SK-N-SH (cell line): Measurements from ENCODE around the gene DTNA. TPM values are rescaled to one million over a fixed set of nuclear protein-coding genes. Genes with fewer than 3 reads are reported as not detected.

Source experiments
- CTCF ChIA-PET: fragments of 300-600, 350-600 bp; formaldehyde crosslinking; extraction: SDS; loops from one replicate; lab custom pipeline; 2021; lab: Yijun Ruan, JAX
- POLR2A ChIA-PET: fragments of 350-600 bp; sonication (Branson Sonifier 250); formaldehyde crosslinking; extraction: SDS; loops from one replicate; lab custom pipeline; 2020; ENCODE audit warnings: antibody characterized with exemption, inconsistent platforms; lab: Yijun Ruan, JAX
- DNase-seq: peaks from one replicate; pipeline ENCODE4 v3.0.0; 2012
- H2AFZ ChIP-seq: fragments of 200-600 bp; sonication (generic); 2 replicates; pipeline ENCODE4 v1.8.1; 2016; ENCODE audit warnings: antibody characterized with exemption, mild to moderate bottlenecking, low read depth
- H3F3A ChIP-seq: fragments of 200-600 bp; sonication (generic); replicated peaks from 2 replicates; pipeline ENCODE3; 2016; ENCODE audit warnings: antibody characterized with exemption, mild to moderate bottlenecking; ENCODE audit not compliant: insufficient read depth
- H3K27ac ChIP-seq, 2 experiments: fragments of 200-500 bp in 1 of 2; fragments of 200-600 bp in 1 of 2; sonication (Bioruptor generic) in 1 of 2; sonication (generic), shearing (Covaris generic) in 1 of 2; 2 replicates each; pipeline versions ENCODE4 v1.5.1 to v1.6.1; 2014 to 2016; ENCODE audit warnings: low read depth in 2 of 2, inconsistent platforms in 1 of 2, low read length in 1 of 2, mild to moderate bottlenecking in 1 of 2, mixed read lengths in 1 of 2
- H3K27me3 ChIP-seq: fragments of 200-600 bp; sonication (generic), shearing (Covaris generic); 2 replicates; pipeline ENCODE4 v1.6.1; 2016; ENCODE audit warnings: mixed run types; ENCODE audit not compliant: insufficient read depth
- H3K36me3 ChIP-seq, 2 experiments: fragments of 200-500 bp in 1 of 2; fragments of 200-600 bp in 1 of 2; sonication (Bioruptor generic) in 1 of 2; sonication (generic) in 1 of 2; replicated peaks in 1 of 2; 2 replicates each; pipeline versions ENCODE3 to v1.5.1; 2014 to 2016; ENCODE audit warnings: low read length in 1 of 2, mild to moderate bottlenecking in 1 of 2; ENCODE audit not compliant: insufficient read depth in 2 of 2, control insufficient read depth in 1 of 2
- H3K4me1 ChIP-seq, 2 experiments: fragments of 200-500 bp in 1 of 2; fragments of 200-600 bp in 1 of 2; sonication (Bioruptor generic) in 1 of 2; sonication (generic), shearing (Covaris generic) in 1 of 2; 2 replicates each; pipeline versions ENCODE4 v1.5.1 to v1.6.1; 2014 to 2016; ENCODE audit warnings: low read depth in 1 of 2, low read length in 1 of 2, mixed run types in 1 of 2; ENCODE audit not compliant: insufficient read depth in 2 of 2, control insufficient read depth in 1 of 2
- H3K4me2 ChIP-seq: fragments of 200-600 bp; sonication (generic), shearing (Covaris generic); 2 replicates; pipeline ENCODE4 v1.6.1; 2017; ENCODE audit warnings: mixed run types
- H3K4me3 ChIP-seq, 2 experiments: fragments of 200-500 bp in 1 of 2; fragments of 200-600 bp in 1 of 2; sonication (Bioruptor generic) in 1 of 2; sonication (generic), shearing (Covaris generic) in 1 of 2; 2 replicates each; pipeline versions ENCODE4 v1.5.1 to v1.8.1; 2014 to 2016; ENCODE audit warnings: low read depth in 2 of 2, inconsistent platforms in 1 of 2, low read length in 1 of 2, mild to moderate bottlenecking in 1 of 2, mixed read lengths in 1 of 2, moderate library complexity in 1 of 2
- H3K79me2 ChIP-seq: fragments of 200-600 bp; sonication (generic); 2 replicates; pipeline ENCODE4 v1.8.1; 2017; ENCODE audit warnings: mild to moderate bottlenecking; ENCODE audit not compliant: insufficient read depth
- H3K9ac ChIP-seq: fragments of 200-600 bp; sonication (generic); 2 replicates; pipeline ENCODE4 v1.6.1; 2017; ENCODE audit warnings: mixed run types
- H3K9me2 ChIP-seq: fragments of 200-600 bp; sonication (generic); 2 replicates; pipeline ENCODE4 v1.6.1; 2017; ENCODE audit warnings: mixed run types
- H3K9me3 ChIP-seq: fragments of 200-600 bp; sonication (generic); 2 replicates; pipeline ENCODE4 v1.6.1; 2017; ENCODE audit warnings: mixed run types, mild to moderate bottlenecking, moderate library complexity
- H4K20me1 ChIP-seq: fragments of 200-600 bp; sonication (generic); 2 replicates; pipeline ENCODE4 v1.6.1; 2017; ENCODE audit warnings: mild to moderate bottlenecking, mixed run types; ENCODE audit not compliant: insufficient read depth
- CHD2 ChIP-seq: fragments of 150-350 bp; IDR thresholded peaks from 2 replicates; pipeline ENCODE4 v1.6.1; 2018; ENCODE audit warnings: low read length; ENCODE audit not compliant: partially characterized antibody
- ELF1 ChIP-seq: IDR thresholded peaks from 2 replicates; pipeline ENCODE4 v1.4.0; 2012
- EZH2phosphoT487 ChIP-seq: fragments of 200-600 bp; sonication (generic); IDR thresholded peaks from 2 replicates; pipeline ENCODE4 v1.6.1; 2017; ENCODE audit warnings: low read depth, mixed run types, mild to moderate bottlenecking, antibody characterized with exemption, moderate library complexity, borderline replicate concordance
- FOSL2 ChIP-seq: IDR thresholded peaks from 2 replicates; pipeline ENCODE4 v1.4.0; 2012; ENCODE audit warnings: low read depth, mild to moderate bottlenecking, moderate library complexity, borderline replicate concordance
- FOXJ3 ChIP-seq: sonication (generic); formaldehyde crosslinking; IDR thresholded peaks from 2 replicates; pipeline ENCODE4 v1.5.1; 2020; ENCODE audit warnings: mild to moderate bottlenecking, missing genetic modification reagents
- FOXM1 ChIP-seq: IDR thresholded peaks from 2 replicates; pipeline ENCODE4 v1.4.0; 2012; ENCODE audit warnings: low read depth, mild to moderate bottlenecking
- MXI1 ChIP-seq: IDR thresholded peaks from 2 replicates; pipeline ENCODE4 v1.6.1; 2012; ENCODE audit warnings: mild to moderate bottlenecking, low read depth, low read length, improper control_type of control experiment
- POLR2AphosphoS5 ChIP-seq: IDR thresholded peaks from 2 replicates; pipeline ENCODE4 v1.6.1; 2012; ENCODE audit warnings: low read depth, low read length
- SMC3 ChIP-seq: IDR thresholded peaks from 2 replicates; pipeline ENCODE4 v1.6.1; 2012; ENCODE audit warnings: low read depth, low read length, improper control_type of control experiment
- TAF1 ChIP-seq: IDR thresholded peaks from 2 replicates; pipeline ENCODE4 v1.6.1; 2012; ENCODE audit warnings: low read depth, mild to moderate bottlenecking, low read length, moderate library complexity, borderline replicate concordance
- USF1 ChIP-seq: IDR thresholded peaks from 2 replicates; pipeline ENCODE4 v1.4.0; 2012; ENCODE audit warnings: low read depth, borderline replicate concordance
- YY1 ChIP-seq: IDR thresholded peaks from 2 replicates; pipeline ENCODE4 v1.4.0; 2012; ENCODE audit warnings: low read depth, mild to moderate bottlenecking
- WGBS: methylation state at CpG from one replicate; pipeline ENCODE4 v1.1.6; 2017; ENCODE audit warnings: low lambda C conversion rate; 5-methylcytosine and 5-hydroxymethylcytosine counted together
- polyA plus RNA-seq, 3 experiments: library from polyadenylated mRNA; depleted of rRNA; stranded (reverse); fragments of >200 nt; gene quantifications; 2 replicates each; pipeline ENCODE4 v1.2.3, GENCODE V29; 2012
- TF ChIP-seq, protein P1 (sequence below): IDR thresholded peaks from 2 replicates; pipeline ENCODE4; 2012
- TF ChIP-seq, protein P2 (sequence below): fragments of 150-350 bp; IDR thresholded peaks from 2 replicates; pipeline ENCODE4 v1.6.1; 2016; ENCODE audit warnings: mild to moderate bottlenecking, low read depth, low read length
- TF ChIP-seq, protein P3 (sequence below): fragments of 200-600 bp; sonication (generic); IDR thresholded peaks from 2 replicates; pipeline ENCODE4 v1.6.1; 2017; ENCODE audit warnings: antibody characterized with exemption, mild to moderate bottlenecking, moderate library complexity

The DTNA gene
- polyA plus RNA-seq, 1 of the 3 experiments (the other 2 are of a cell fraction): 7.9 TPM

- Histone ChIP-seq H4K20me1 (no peaks in the 10 kb centered on the region), H3K9me2 (no peaks in the 10 kb centered on the region), H3K4me2 (no peak overlapping the region), H3F3A (no peaks in the 10 kb centered on the region), H3K9me3 (no peaks in the 10 kb centered on the region), H3K4me3 (no peak overlapping the region), H2AFZ (no peak overlapping the region), H3K9ac (no peak overlapping the region), H3K36me3 (no peaks in the 10 kb centered on the region), H3K27me3 (no peaks in the 10 kb centered on the region), H3K27ac (no peak overlapping the region), H3K79me2 (no peaks in the 10 kb centered on the region), H3K4me1 (peaks cover 3 to 6% of the 10 kb centered on the region in 2 experiments; a peak in 2 of 4 replicates)
- WGBS: 60% methylated on average over 3 of the region's 3 CpGs
- no peak for DNase-seq
- POLR2A ChIA-PET: no interaction called here
- no peak for TF ChIP-seq USF1
- no peak for TF ChIP-seq TAF1
- TF ChIP-seq POLR2AphosphoS5: no peak
- TF ChIP-seq EZH2phosphoT487: no peak
- no peak for TF ChIP-seq FOSL2
- TF ChIP-seq CHD2: no peak
- no peak for TF ChIP-seq SMC3
- TF ChIP-seq MXI1: no peak
- TF ChIP-seq FOXM1: no peak
- TF ChIP-seq, protein P1, sequence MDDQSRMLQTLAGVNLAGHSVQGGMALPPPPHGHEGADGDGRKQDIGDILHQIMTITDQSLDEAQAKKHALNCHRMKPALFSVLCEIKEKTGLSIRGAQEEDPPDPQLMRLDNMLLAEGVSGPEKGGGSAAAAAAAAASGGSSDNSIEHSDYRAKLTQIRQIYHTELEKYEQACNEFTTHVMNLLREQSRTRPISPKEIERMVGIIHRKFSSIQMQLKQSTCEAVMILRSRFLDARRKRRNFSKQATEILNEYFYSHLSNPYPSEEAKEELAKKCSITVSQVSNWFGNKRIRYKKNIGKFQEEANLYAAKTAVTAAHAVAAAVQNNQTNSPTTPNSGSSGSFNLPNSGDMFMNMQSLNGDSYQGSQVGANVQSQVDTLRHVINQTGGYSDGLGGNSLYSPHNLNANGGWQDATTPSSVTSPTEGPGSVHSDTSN: no peak
- TF ChIP-seq FOXJ3 (CRISPR knock-in tag): no peak
- TF ChIP-seq, protein P2, sequence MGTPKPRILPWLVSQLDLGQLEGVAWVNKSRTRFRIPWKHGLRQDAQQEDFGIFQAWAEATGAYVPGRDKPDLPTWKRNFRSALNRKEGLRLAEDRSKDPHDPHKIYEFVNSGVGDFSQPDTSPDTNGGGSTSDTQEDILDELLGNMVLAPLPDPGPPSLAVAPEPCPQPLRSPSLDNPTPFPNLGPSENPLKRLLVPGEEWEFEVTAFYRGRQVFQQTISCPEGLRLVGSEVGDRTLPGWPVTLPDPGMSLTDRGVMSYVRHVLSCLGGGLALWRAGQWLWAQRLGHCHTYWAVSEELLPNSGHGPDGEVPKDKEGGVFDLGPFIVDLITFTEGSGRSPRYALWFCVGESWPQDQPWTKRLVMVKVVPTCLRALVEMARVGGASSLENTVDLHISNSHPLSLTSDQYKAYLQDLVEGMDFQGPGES: no peak
- TF ChIP-seq, all 33 proteins: peak for 0
- CTCF ChIA-PET: interaction anchor here (1.4 kb wide), 1 partner anchor 388 kb away, joined by 3 read pairs; no protein-coding TSS in a partner anchor
Observed at GRCh38 chr18:34740724-34741123, 30.6 kb downstream of the DTNA start.

- no peaks in the 10 kb centered on the region for H3F3A ChIP-seq
- TF ChIP-seq ELF1: no peak
- TF ChIP-seq YY1: no peak
- TF ChIP-seq, protein P3, sequence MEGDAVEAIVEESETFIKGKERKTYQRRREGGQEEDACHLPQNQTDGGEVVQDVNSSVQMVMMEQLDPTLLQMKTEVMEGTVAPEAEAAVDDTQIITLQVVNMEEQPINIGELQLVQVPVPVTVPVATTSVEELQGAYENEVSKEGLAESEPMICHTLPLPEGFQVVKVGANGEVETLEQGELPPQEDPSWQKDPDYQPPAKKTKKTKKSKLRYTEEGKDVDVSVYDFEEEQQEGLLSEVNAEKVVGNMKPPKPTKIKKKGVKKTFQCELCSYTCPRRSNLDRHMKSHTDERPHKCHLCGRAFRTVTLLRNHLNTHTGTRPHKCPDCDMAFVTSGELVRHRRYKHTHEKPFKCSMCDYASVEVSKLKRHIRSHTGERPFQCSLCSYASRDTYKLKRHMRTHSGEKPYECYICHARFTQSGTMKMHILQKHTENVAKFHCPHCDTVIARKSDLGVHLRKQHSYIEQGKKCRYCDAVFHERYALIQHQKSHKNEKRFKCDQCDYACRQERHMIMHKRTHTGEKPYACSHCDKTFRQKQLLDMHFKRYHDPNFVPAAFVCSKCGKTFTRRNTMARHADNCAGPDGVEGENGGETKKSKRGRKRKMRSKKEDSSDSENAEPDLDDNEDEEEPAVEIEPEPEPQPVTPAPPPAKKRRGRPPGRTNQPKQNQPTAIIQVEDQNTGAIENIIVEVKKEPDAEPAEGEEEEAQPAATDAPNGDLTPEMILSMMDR: no peak
- TF ChIP-seq, all 33 proteins: peak for 0
- ChIA-PET POLR2A (no interaction called here), CTCF (interaction anchor here (1.4 kb wide), 1 partner anchor 389 kb away, joined by 3 read pairs; no protein-coding TSS in a partner anchor)
- no peak for DNase-seq
- no peak overlapping the region for H3K27ac ChIP-seq
- WGBS: 31% methylated on average over 1 of the region's 1 CpG
- H3K27me3 ChIP-seq: no peaks in the 10 kb centered on the region
- H2AFZ ChIP-seq: no peak overlapping the region
- no peak overlapping the region for H3K4me2 ChIP-seq
- H3K36me3 ChIP-seq: no peaks in the 10 kb centered on the region
- no peaks in the 10 kb centered on the region for H3K9me3 ChIP-seq
- H4K20me1 ChIP-seq: no peaks in the 10 kb centered on the region
- H3K79me2 ChIP-seq: no peaks in the 10 kb centered on the region
- no peak overlapping the region for H3K9ac ChIP-seq
- no peak overlapping the region for H3K4me3 ChIP-seq
- H3K4me1 ChIP-seq: peaks cover 3 to 6% of the 10 kb centered on the region in 2 experiments; a peak in 2 of 4 replicates
- H3K9me2 ChIP-seq: no peaks in the 10 kb centered on the region
Observed at GRCh38 chr18:34741401-34741800, 31.3 kb downstream of the DTNA start.
